ENCODE data around the gene CAMK1G. TPM values are rescaled to one million over a fixed set of nuclear protein-coding genes. Genes with fewer than 3 reads are reported as not detected.

CAMK1G gene
- polyA plus RNA-seq, 4 donors, result 0.10 to 0.37 TPM; not detected in 2

DNA sequence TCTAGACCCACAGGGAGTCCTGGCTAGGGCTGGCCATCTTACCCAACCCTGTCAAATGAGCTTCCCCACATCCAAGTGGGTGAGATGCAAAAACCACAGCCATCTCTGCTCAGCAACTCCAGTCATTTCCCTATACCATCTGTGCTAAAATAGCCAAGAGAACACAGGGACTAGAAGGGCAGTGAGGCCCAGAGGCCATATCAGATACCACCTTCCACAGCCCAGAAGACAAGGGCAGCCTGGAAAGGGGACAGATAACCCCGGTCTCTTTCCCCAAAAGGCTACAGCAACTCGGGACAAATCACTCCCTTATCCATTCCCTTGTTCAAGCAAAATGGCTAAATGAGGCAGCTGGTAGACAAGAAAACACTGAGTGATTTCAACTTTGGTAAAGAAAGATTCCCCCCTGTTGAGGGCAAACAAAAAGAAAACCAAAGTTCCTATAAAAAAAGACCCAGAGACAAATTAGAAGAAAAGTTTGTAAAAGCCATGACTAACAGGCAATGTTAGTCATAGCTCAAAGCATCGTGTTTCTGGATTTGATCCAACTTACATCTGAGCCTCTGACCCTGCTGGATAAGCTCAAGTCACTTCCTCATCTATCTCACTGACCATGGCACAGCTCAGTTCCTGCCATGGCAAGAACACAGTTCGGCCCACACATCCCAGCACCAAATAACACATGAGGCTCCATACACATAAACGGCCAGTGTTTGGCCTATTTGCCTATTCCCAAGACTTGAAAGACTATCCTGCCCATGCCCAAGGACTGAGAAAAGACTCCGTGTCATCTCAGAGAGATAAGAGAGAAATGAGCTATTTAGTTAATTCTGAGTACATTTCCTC, 65.6 kb downstream of the CAMK1G start:
- Histone ChIP-seq H3K4me1 (ENCODE audit: control insufficient read depth in 3 of 3, insufficient read depth in 2 of 3, low read depth in 1 of 3, low read length in 2 of 3) (peaks cover 12 to 65% (median 20%) of the 10 kb centered on the region in 3 donors), H3K27ac (ENCODE audit: low read depth in 1 of 3, low read length in 2 of 3) (peak overlapping the region; percentile 65 to 99 (median 84)), H3K9me3 (ENCODE audit: control insufficient read depth in 2 of 2, insufficient read depth in 1 of 2, low read depth in 1 of 2, low read length in 1 of 2) (no peaks in the 10 kb centered on the region), H3K27me3 (ENCODE audit: control insufficient read depth in 3 of 3, insufficient read depth in 3 of 3, low read length in 3 of 3) (no peaks in the 10 kb centered on the region), H3K36me3 (ENCODE audit: control insufficient read depth in 3 of 3, insufficient read depth in 2 of 3, low read depth in 1 of 3, low read length in 3 of 3) (peaks cover 0 to 43% (median 7%) of the 10 kb centered on the region in 3 donors), H3K4me3 (ENCODE audit: low read depth in 1 of 3, low read length in 3 of 3) (peak overlapping the region in 2 of 3 donors; percentile 18 to 22)
- DNase-seq (peak; percentile 51 to 87), FAIRE-seq (peak; percentile 39)
- 39 to 48% (median 42%) methylated on average over 6 of the region's 6 CpGs for WGBS, 3 donors

DNA sequence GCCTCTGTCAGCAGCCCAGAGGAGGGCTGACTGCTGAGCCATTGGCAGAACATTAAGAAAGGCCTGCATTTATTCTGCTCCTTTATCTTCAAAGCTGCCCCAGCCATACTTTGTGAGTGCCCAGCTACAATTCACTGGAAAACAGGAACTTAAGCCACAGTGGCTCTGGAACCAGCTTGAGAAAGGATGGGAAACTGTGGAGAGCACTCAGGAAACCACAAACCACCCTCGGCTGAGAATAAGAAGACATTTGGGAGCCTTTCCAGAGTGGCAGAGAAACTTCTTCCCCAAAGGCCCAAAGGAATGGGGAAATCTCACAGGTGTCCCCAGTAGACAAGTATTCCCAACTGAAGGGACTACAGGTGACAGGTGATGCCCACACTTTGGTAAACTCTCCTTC, 66.9 kb downstream of the CAMK1G start:
- 57 to 88% (median 71%) methylated on average over 1 of the region's 1 CpG for WGBS, 3 donors
- H3K4me3 ChIP-seq (ENCODE audit: low read depth in 1 of 3, low read length in 3 of 3), result peak overlapping the region in 2 of 3 donors; percentile 18 to 62
- no peaks in the 10 kb centered on the region for H3K27me3 ChIP-seq (ENCODE audit: control insufficient read depth in 3 of 3, insufficient read depth in 3 of 3, low read length in 3 of 3)
- FAIRE-seq, result no peak
- peaks cover 0 to 39% (median 4%) of the 10 kb centered on the region in 3 donors for H3K36me3 ChIP-seq (ENCODE audit: control insufficient read depth in 3 of 3, insufficient read depth in 2 of 3, low read depth in 1 of 3, low read length in 3 of 3)
- H3K27ac ChIP-seq (ENCODE audit: low read depth in 1 of 3, low read length in 2 of 3), result peak overlapping the region; percentile 1 to 99 (median 95)
- no peak for DNase-seq
- H3K4me1 ChIP-seq (ENCODE audit: control insufficient read depth in 3 of 3, insufficient read depth in 2 of 3, low read depth in 1 of 3, low read length in 2 of 3), result peaks cover 20 to 71% (median 22%) of the 10 kb centered on the region in 3 donors
- no peaks in the 10 kb centered on the region for H3K9me3 ChIP-seq (ENCODE audit: control insufficient read depth in 2 of 2, insufficient read depth in 1 of 2, low read depth in 1 of 2, low read length in 1 of 2)

DNA sequence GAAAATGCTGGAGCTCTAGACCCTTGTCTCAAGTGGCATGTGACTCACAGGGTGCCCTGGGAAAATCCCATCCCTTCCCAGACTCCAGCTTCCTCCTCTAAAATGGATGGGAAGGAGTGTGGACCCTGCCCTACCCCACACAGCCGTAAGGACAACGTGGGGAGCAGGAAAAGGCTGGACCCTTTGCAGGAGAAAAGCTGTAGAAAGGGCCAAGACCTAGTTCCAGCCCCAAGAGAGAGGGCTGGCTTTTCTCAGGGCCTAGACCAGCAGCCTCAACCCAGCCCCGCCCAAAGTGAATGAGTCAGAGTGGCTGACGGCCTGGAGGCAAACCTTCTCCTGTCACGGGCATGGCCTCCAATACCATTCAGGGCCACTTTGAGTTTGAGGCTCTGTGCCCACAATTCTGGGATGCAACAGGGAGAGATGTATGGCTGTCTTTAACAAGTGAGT, 67.6 kb downstream of the CAMK1G start:
- H3K4me1 ChIP-seq (ENCODE audit: control insufficient read depth in 3 of 3, insufficient read depth in 2 of 3, low read depth in 1 of 3, low read length in 2 of 3), result peaks cover 21 to 71% (median 22%) of the 10 kb centered on the region in 3 donors
- no peaks in the 10 kb centered on the region for H3K27me3 ChIP-seq (ENCODE audit: control insufficient read depth in 3 of 3, insufficient read depth in 3 of 3, low read length in 3 of 3)
- 3 to 19% (median 17%) methylated on average over 5 of the region's 5 CpGs for WGBS, 3 donors
- peaks cover 0 to 34% (median 4%) of the 10 kb centered on the region in 3 donors for H3K36me3 ChIP-seq (ENCODE audit: control insufficient read depth in 3 of 3, insufficient read depth in 2 of 3, low read depth in 1 of 3, low read length in 3 of 3)
- FAIRE-seq (no peak), DNase-seq (peak; percentile 89 to 93)
- H3K9me3 ChIP-seq (ENCODE audit: control insufficient read depth in 2 of 2, insufficient read depth in 1 of 2, low read depth in 1 of 2, low read length in 1 of 2), result no peaks in the 10 kb centered on the region
- H3K27ac ChIP-seq (ENCODE audit: low read depth in 1 of 3, low read length in 2 of 3), result peak overlapping the region; percentile 85 to 99 (median 95)
- peak overlapping the region in 2 of 3 donors; percentile 58 to 62 for H3K4me3 ChIP-seq (ENCODE audit: low read depth in 1 of 3, low read length in 3 of 3)

DNA sequence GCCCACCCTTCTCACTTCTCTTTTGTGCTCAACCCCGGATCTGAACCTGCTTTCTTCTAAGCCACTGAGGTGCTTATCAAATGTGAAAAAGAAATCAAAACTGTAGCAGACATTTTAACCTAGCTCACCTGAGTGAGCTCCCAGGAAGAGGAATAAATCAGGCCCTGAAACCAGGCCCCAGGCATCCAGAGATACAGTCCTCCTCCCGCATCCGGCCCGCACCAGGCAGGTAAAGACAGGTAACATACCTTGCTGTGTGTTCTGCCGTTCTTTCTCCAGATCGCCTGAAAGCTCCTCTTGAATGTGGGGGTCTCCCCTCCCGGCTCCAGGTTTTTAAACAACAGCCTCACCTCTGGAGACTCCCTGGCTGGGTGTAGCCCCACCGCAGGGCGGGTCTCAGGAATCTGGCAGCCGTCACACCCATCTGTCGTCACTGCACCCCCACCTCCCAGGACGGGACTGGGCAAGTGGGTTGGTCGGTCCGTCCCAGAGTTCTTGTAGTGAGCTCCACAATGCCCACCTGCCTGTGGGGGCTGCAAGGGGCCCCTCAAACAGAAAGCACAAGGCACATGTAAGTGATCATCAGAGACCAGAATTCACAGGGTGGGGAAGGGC, 68.7 kb downstream of the CAMK1G start, which contains the start of gene LAMB3:
TSS of gene LAMB3 (minus strand) at position 305 of the 615 bp plus-strand sequence. CDS start 1,481 bp downstream, outside the sequence.
- H3K27ac ChIP-seq (ENCODE audit: low read depth in 1 of 3, low read length in 2 of 3), result peak within 1 kb of the TSS; percentile 95 to 99 (median 97)
- no peaks in the 10 kb centered on the region for H3K27me3 ChIP-seq (ENCODE audit: control insufficient read depth in 3 of 3, insufficient read depth in 3 of 3, low read length in 3 of 3)
- peak within 1 kb of the TSS in 2 of 3 donors; percentile 58 to 62 for H3K4me3 ChIP-seq (ENCODE audit: low read depth in 1 of 3, low read length in 3 of 3)
- DNase-seq, result peak; percentile 90 to 94
- H3K9me3 ChIP-seq (ENCODE audit: control insufficient read depth in 2 of 2, insufficient read depth in 1 of 2, low read depth in 1 of 2, low read length in 1 of 2), result no peaks in the 10 kb centered on the region
- FAIRE-seq, result no peak
- peaks cover 0 to 24% (median 2%) of the 10 kb centered on the region in 3 donors for H3K36me3 ChIP-seq (ENCODE audit: control insufficient read depth in 3 of 3, insufficient read depth in 2 of 3, low read depth in 1 of 3, low read length in 3 of 3)
- WGBS, 3 donors, result 16 to 58% (median 30%) methylated on average over 14 of the region's 14 CpGs
- peaks cover 22 to 72% (median 23%) of the 10 kb centered on the region in 3 donors for H3K4me1 ChIP-seq (ENCODE audit: control insufficient read depth in 3 of 3, insufficient read depth in 2 of 3, low read depth in 1 of 3, low read length in 2 of 3)

DNA sequence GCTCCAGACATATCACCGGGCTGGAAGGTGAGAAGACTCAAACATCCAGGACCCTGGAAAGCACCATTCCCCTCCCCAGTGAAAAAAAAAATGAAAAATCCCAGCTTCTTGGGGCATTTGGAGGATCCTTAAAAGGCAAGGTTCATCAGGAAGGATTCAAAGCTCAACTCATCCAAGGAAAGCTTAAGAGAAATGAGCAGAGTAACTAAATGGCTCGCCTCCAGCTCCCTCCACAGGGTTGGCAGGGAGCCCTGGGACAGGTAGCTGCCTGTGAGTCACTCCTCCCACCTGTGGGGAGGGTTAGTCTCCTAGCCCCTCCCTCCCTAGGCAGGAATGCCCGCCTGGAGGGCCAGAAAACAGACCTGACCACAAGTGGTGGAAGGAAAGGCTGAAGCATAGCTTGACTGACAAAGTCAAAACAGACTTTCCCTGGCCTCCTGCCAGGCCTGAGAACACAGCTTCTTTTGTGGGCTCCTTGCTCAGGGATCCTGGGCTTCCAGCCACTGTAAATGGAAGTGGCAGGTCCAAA, 69.4 kb downstream of the CAMK1G start:
- peak; percentile 94 to 99 for DNase-seq
- Histone ChIP-seq H3K4me1 (ENCODE audit: control insufficient read depth in 3 of 3, insufficient read depth in 2 of 3, low read depth in 1 of 3, low read length in 2 of 3) (peaks cover 22 to 79% (median 25%) of the 10 kb centered on the region in 3 donors), H3K9me3 (ENCODE audit: control insufficient read depth in 2 of 2, insufficient read depth in 1 of 2, low read depth in 1 of 2, low read length in 1 of 2) (no peaks in the 10 kb centered on the region), H3K36me3 (ENCODE audit: control insufficient read depth in 3 of 3, insufficient read depth in 2 of 3, low read depth in 1 of 3, low read length in 3 of 3) (peaks cover 0 to 20% (median 2%) of the 10 kb centered on the region in 3 donors), H3K4me3 (ENCODE audit: low read depth in 1 of 3, low read length in 3 of 3) (peak overlapping the region in 2 of 3 donors; percentile 58 to 62), H3K27me3 (ENCODE audit: control insufficient read depth in 3 of 3, insufficient read depth in 3 of 3, low read length in 3 of 3) (no peaks in the 10 kb centered on the region), H3K27ac (ENCODE audit: low read depth in 1 of 3, low read length in 2 of 3) (peak overlapping the region; percentile 95 to 99 (median 97))
- WGBS, 3 donors, result 12 to 43% (median 36%) methylated on average over 3 of the region's 3 CpGs
- FAIRE-seq, result peak; percentile 57

DNA sequence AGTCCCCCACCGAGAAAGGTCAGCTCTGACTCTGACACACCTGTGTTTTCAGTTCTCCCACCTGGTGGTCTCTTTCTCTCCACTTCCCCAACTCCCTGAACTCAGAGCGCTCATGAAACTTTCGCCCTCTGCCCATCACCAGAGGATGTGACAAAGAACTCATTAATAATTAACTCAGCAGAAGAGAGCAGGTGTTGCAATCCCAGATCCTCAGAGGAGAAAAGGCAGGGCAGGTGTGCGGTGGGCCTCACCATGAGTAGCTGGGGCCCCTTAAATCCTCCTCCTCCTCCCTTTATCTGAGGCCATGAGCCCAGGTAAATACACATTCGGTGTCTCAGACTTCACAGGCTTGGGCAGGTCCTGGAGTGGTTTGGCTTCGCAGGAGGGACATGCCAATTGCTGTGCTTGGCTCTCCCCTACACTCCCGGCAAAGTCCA, 70.4 kb downstream of the CAMK1G start:
- no peaks in the 10 kb centered on the region for H3K9me3 ChIP-seq (ENCODE audit: control insufficient read depth in 2 of 2, insufficient read depth in 1 of 2, low read depth in 1 of 2, low read length in 1 of 2)
- peak overlapping the region in 1 of 3 donors; percentile 7 for H3K4me3 ChIP-seq (ENCODE audit: low read depth in 1 of 3, low read length in 3 of 3)
- FAIRE-seq (no peak), DNase-seq (peak; percentile 90 to 92)
- H3K27me3 ChIP-seq (ENCODE audit: control insufficient read depth in 3 of 3, insufficient read depth in 3 of 3, low read length in 3 of 3), result no peaks in the 10 kb centered on the region
- WGBS, 3 donors, result 19 to 63% (median 32%) methylated on average over 7 of the region's 7 CpGs
- peaks cover 17 to 82% (median 27%) of the 10 kb centered on the region in 3 donors for H3K4me1 ChIP-seq (ENCODE audit: control insufficient read depth in 3 of 3, insufficient read depth in 2 of 3, low read depth in 1 of 3, low read length in 2 of 3)
- peaks cover 0 to 13% (median 0%) of the 10 kb centered on the region in 3 donors for H3K36me3 ChIP-seq (ENCODE audit: control insufficient read depth in 3 of 3, insufficient read depth in 2 of 3, low read depth in 1 of 3, low read length in 3 of 3)
- H3K27ac ChIP-seq (ENCODE audit: low read depth in 1 of 3, low read length in 2 of 3), result peak overlapping the region; percentile 92 to 99 (median 95)

DNA sequence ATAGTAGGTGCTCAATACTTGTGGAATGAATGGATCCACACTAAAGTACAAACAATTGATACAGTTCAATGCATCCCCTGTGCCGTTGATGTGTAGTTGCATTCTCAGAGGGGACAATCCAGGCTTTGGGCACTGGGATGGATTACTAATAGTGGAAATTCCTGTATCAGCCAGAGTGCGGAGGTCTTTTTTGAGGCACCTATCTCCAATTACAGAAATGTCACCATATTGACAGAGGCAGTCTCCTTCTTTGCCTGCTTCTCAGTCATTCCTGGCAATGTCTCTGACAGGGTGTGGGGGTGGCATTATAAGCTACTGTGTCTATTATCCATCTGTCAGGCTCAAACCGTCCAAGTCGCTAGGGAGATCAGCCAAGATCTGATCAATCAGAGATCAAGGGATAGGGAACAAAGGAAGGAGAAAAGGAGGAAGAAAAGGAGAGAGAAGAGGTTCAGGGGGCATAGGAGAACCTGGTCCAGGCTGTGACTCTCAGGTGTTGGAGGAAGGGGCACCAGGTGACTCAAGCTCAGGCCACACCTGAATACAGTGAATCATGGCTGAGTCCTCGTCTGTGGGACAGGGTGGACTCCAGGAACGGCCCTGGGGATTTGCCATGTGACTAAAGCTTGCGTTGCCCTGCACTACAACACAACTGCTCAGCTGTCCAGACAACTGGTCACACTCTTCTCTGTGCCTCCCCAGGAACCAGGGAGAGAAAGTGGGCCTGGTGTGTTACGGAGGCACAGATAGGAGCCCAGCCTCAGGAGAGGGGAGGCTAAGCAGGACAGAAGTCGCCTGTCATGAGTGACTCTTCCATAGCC, 72.1 kb downstream of the CAMK1G start:
- H3K36me3 ChIP-seq (ENCODE audit: control insufficient read depth in 3 of 3, insufficient read depth in 2 of 3, low read depth in 1 of 3, low read length in 3 of 3), result peaks cover 0 to under 1% (median 0%) of the 10 kb centered on the region in 3 donors
- no peaks in the 10 kb centered on the region for H3K9me3 ChIP-seq (ENCODE audit: control insufficient read depth in 2 of 2, insufficient read depth in 1 of 2, low read depth in 1 of 2, low read length in 1 of 2)
- DNase-seq (peak; percentile 71 to 80), FAIRE-seq (no peak)
- peaks cover 14 to 75% (median 19%) of the 10 kb centered on the region in 3 donors for H3K4me1 ChIP-seq (ENCODE audit: control insufficient read depth in 3 of 3, insufficient read depth in 2 of 3, low read depth in 1 of 3, low read length in 2 of 3)
- no peak overlapping the region for H3K4me3 ChIP-seq (ENCODE audit: low read depth in 1 of 3, low read length in 3 of 3)
- H3K27ac ChIP-seq (ENCODE audit: low read depth in 1 of 3, low read length in 2 of 3), result peak overlapping the region; percentile 32 to 99 (median 54)
- H3K27me3 ChIP-seq (ENCODE audit: control insufficient read depth in 3 of 3, insufficient read depth in 3 of 3, low read length in 3 of 3), result no peaks in the 10 kb centered on the region
- 46 to 72% (median 60%) methylated on average over 9 of the region's 9 CpGs for WGBS, 3 donors

Data from small intestine (tissue), 7 donors.